HCT116 (cell line): ENCODE data around the gene CNTNAP5. TPM values are rescaled to one million over a fixed set of nuclear protein-coding genes. Genes with fewer than 3 reads are reported as not detected.

ENCODE experiments used
- ATAC-seq: fragments of 200-7000 bp; cut with Tn5 transposase; 2 replicates; pipeline ENCODE4 v1.9.1; 2020; ENCODE audit warnings: mild to moderate bottlenecking, moderate library complexity
- BruUV-seq: library from RNA; stranded (reverse); fragments of 400-500 nt; replicated peaks from 2 replicates; lab custom pipeline; 2021; lab: Mats Ljungman, UMichigan
- CTCF ChIA-PET: fragments of 300-600 bp; sonication (Branson Sonifier 250); formaldehyde crosslinking; loops from one replicate; lab custom pipeline; 2021; ENCODE audit warnings: antibody characterized with exemption; lab: Charles Lee
- POLR2A ChIA-PET: fragments of 300-600, 350-600 bp; sonication (Branson Sonifier 250); formaldehyde crosslinking; loops from one replicate; lab custom pipeline; 2021; ENCODE audit warnings: antibody characterized with exemption; lab: Charles Lee
- RAD21 ChIA-PET, 2 experiments: fragments of 300-600 bp; sonication (Branson Sonifier 250); formaldehyde crosslinking; loops; one replicate each; lab custom pipeline; 2023; ENCODE audit warnings: low total read pairs in 2 of 2; ENCODE audit not compliant: uncharacterized antibody in 2 of 2, unreplicated experiment in 2 of 2, low non-redundant PET in 1 of 2; lab: Charles Lee
- DNase-seq: peaks from one replicate; pipeline ENCODE4 v3.0.0-alpha.2; 2010; ENCODE audit warnings: low read depth, low spot score
- H2AFZ ChIP-seq: fragments of 200-600 bp; shearing (Covaris generic), sonication (generic); 2 replicates; pipeline ENCODE4 v1.6.1; 2017; ENCODE audit warnings: low read depth, mixed run types, mixed read lengths, antibody characterized with exemption, low read length; ENCODE audit not compliant: poor library complexity, severe bottlenecking
- H3K27ac ChIP-seq: 2 replicates; pipeline ENCODE4 v1.5.1; 2012; ENCODE audit warnings: low read depth, low read length
- H3K27me3 ChIP-seq: fragments of 200-600 bp; sonication (generic); 2 replicates; pipeline ENCODE4 v1.6.1; 2016; ENCODE audit warnings: mixed run types, low read length, mixed read lengths; ENCODE audit not compliant: insufficient read depth
- H3K36me3 ChIP-seq, 2 experiments: fragments of 200-500 bp in 1 of 2; fragments of 200-600 bp in 1 of 2; sonication (Bioruptor generic) in 1 of 2; sonication (generic) in 1 of 2; 2 replicates each; pipeline versions ENCODE4 v1.5.1 to v1.6.1; 2014 to 2016; ENCODE audit warnings: low read length in 2 of 2, inconsistent platforms in 1 of 2, mixed read lengths in 1 of 2, mixed run types in 1 of 2; ENCODE audit not compliant: insufficient read depth in 2 of 2, control insufficient read depth in 1 of 2
- H3K4me1 ChIP-seq, 2 experiments: fragments of 200-600 bp in 1 of 2; sonication (generic) in 1 of 2; 2 replicates each; pipeline versions ENCODE4 v1.5.1 to v1.6.1; 2012 to 2017; ENCODE audit warnings: low read length in 2 of 2, inconsistent platforms in 1 of 2, mild to moderate bottlenecking in 1 of 2, mixed read lengths in 1 of 2, mixed run types in 1 of 2, moderate library complexity in 1 of 2; ENCODE audit not compliant: insufficient read depth in 2 of 2, control insufficient read depth in 1 of 2
- H3K4me2 ChIP-seq: fragments of 200-600 bp; sonication (generic); 2 replicates; pipeline ENCODE4 v1.6.1; 2017; ENCODE audit warnings: mixed run types, low read length, mixed read lengths
- H3K4me3 ChIP-seq, 2 experiments: fragments of 200-600 bp in 1 of 2; sonication (generic) in 1 of 2; replicated peaks in 1 of 2; 2 replicates each; pipeline ENCODE4 v1.5.1; 2011 to 2016; ENCODE audit warnings: low read length in 2 of 2, control low read depth in 1 of 2, low read depth in 1 of 2, mild to moderate bottlenecking in 1 of 2, mixed read lengths in 1 of 2, mixed run types in 1 of 2
- H3K79me2 ChIP-seq: fragments of 200-600 bp; sonication (generic); 2 replicates; pipeline ENCODE4 v1.6.1; 2017; ENCODE audit warnings: mild to moderate bottlenecking, mixed run types, low read length, moderate library complexity, mixed read lengths; ENCODE audit not compliant: insufficient read depth
- H3K9ac ChIP-seq: fragments of 200-600 bp; sonication (generic); 2 replicates; pipeline ENCODE4 v1.6.1; 2016; ENCODE audit warnings: low read length, mixed read lengths
- H3K9me2 ChIP-seq: fragments of 200-600 bp; sonication (generic), shearing (Covaris generic); 2 replicates; pipeline ENCODE4 v1.6.1; 2017; ENCODE audit warnings: mixed run types, mild to moderate bottlenecking, moderate library complexity; ENCODE audit not compliant: insufficient read depth
- H3K9me3 ChIP-seq, 2 experiments: fragments of 200-500 bp in 1 of 2; fragments of 200-600 bp in 1 of 2; sonication (Bioruptor generic) in 1 of 2; sonication (generic) in 1 of 2; 2 replicates each; pipeline ENCODE4 v1.6.1; 2014 to 2017; ENCODE audit warnings: low read length in 2 of 2, mixed read lengths in 2 of 2, inconsistent platforms in 1 of 2, low read depth in 1 of 2, mild to moderate bottlenecking in 1 of 2, mixed run types in 1 of 2, moderate library complexity in 1 of 2; ENCODE audit not compliant: control insufficient read depth in 1 of 2, insufficient read depth in 1 of 2
- H4K20me1 ChIP-seq: fragments of 200-600 bp; sonication (generic), shearing (Covaris generic); 2 replicates; pipeline ENCODE4 v1.6.1; 2017; ENCODE audit warnings: mixed run types, mild to moderate bottlenecking, moderate library complexity; ENCODE audit not compliant: insufficient read depth
- CBX3 ChIP-seq: IDR thresholded peaks from 2 replicates; pipeline ENCODE4 v1.6.1; 2012; ENCODE audit warnings: low read depth
- EGR1 ChIP-seq: IDR thresholded peaks from 2 replicates; pipeline ENCODE4 v1.6.1; 2012; ENCODE audit warnings: low read depth
- EZH2 ChIP-seq: fragments of 200-600 bp; sonication (generic); IDR thresholded peaks from 2 replicates; pipeline ENCODE4 v1.6.1; 2017; ENCODE audit warnings: antibody characterized with exemption, mixed run types
- EZH2phosphoT487 ChIP-seq: fragments of 200-600 bp; IDR thresholded peaks from 2 replicates; pipeline ENCODE4 v1.6.1; 2018; ENCODE audit warnings: antibody characterized with exemption, borderline replicate concordance
- FOSL1 ChIP-seq: IDR thresholded peaks from 2 replicates; pipeline ENCODE4 v1.6.1; 2012; ENCODE audit warnings: low read depth
- MAX ChIP-seq: IDR thresholded peaks from 2 replicates; pipeline ENCODE4 v1.6.1; 2012
- POLR2A ChIP-seq: IDR thresholded peaks from 2 replicates; pipeline ENCODE4 v1.7.0; 2011; ENCODE audit warnings: borderline replicate concordance; ENCODE audit not compliant: insufficient read depth, insufficient read length; ENCODE audit errors: extremely low read depth
- POLR2AphosphoS5 ChIP-seq: IDR thresholded peaks from 2 replicates; pipeline ENCODE4 v1.6.1; 2011; ENCODE audit warnings: mild to moderate bottlenecking, low read depth, low read length, moderate library complexity
- REST ChIP-seq: IDR thresholded peaks from 2 replicates; pipeline ENCODE4 v1.6.1; 2012; ENCODE audit warnings: low read depth
- SIN3A ChIP-seq: IDR thresholded peaks from 2 replicates; pipeline ENCODE4 v1.6.1; 2012; ENCODE audit warnings: low read depth
- SP1 ChIP-seq: IDR thresholded peaks from 2 replicates; pipeline ENCODE4 v1.6.1; 2012; ENCODE audit warnings: low read depth
- SRF ChIP-seq: IDR thresholded peaks from 2 replicates; pipeline ENCODE4 v1.6.1; 2012; ENCODE audit warnings: low read depth
- TCF7L2 ChIP-seq: IDR thresholded peaks from 2 replicates; pipeline ENCODE4 v1.7.0; 2011; ENCODE audit warnings: borderline replicate concordance, inconsistent platforms; ENCODE audit not compliant: insufficient read depth, insufficient read length; ENCODE audit errors: extremely low read depth
- YY1 ChIP-seq: IDR thresholded peaks from 2 replicates; pipeline ENCODE4 v1.6.1; 2011; ENCODE audit warnings: low read length, low read depth, moderate library complexity, mild to moderate bottlenecking; ENCODE audit not compliant: insufficient replicate concordance; ENCODE audit errors: extremely low read depth
- ZBTB33 ChIP-seq: IDR thresholded peaks from 2 replicates; pipeline ENCODE4 v1.6.1; 2011; ENCODE audit warnings: mild to moderate bottlenecking, low read length, moderate library complexity; ENCODE audit not compliant: insufficient replicate concordance; ENCODE audit errors: extremely low read depth
- intact Hi-C: fragments of 100-400 bp; cut with micrococcal nuclease; formaldehyde crosslinking; loops from 2 replicates; pipeline ENCODE4 v1.10.0; 2022
- total RNA-seq: library from RNA; stranded (reverse); gene quantifications from one replicate; pipeline ENCODE4 v1.2.1, GENCODE V29; 2021; ENCODE audit not compliant: unreplicated experiment

Gene CNTNAP5
- total RNA-seq, 1 experiment from 2014 or later = not detected

- Histone ChIP-seq H3K4me3 (no peak overlapping the region), H3K4me2 (no peak overlapping the region), H3K27ac (no peak overlapping the region), H3K9me3 (peaks cover 12 to 16% of the 10 kb centered on the region in 2 experiments; a peak in 2 of 4 replicates), H3K27me3 (no peaks in the 10 kb centered on the region), H4K20me1 (no peaks in the 10 kb centered on the region), H3K4me1 (no peaks in the 10 kb centered on the region), H3K79me2 (no peaks in the 10 kb centered on the region), H3K9me2 (no peaks in the 10 kb centered on the region), H2AFZ (no peak overlapping the region), H3K36me3 (no peaks in the 10 kb centered on the region), H3K9ac (no peak overlapping the region)
- ATAC-seq (no peak), DNase-seq (no peak)
- RAD21 ChIA-PET = no interaction called here
- TF ChIP-seq SP1 (no peak), YY1 (no peak), EZH2 (no peak), EZH2phosphoT487 (no peak), ZBTB33 (no peak), EGR1 (no peak), SRF (no peak), REST (no peak), POLR2A (no peak), MAX (no peak), TCF7L2 (no peak), CBX3 (no peak), SIN3A (no peak), FOSL1 (no peak), POLR2AphosphoS5 (no peak)
- BruUV-seq = no TSS peak
- POLR2A ChIA-PET = no interaction called here
- CTCF ChIA-PET = no interaction called here
- intact Hi-C loops = no loop called here
Measured at GRCh38 chr2:124875627-124876244, 850.6 kb downstream of the CNTNAP5 start.
